HL-60 (cell line): ENCODE results near the gene MYH2.

Experiments used
- DNase-seq, 2 experiments: peaks; one replicate each; pipeline ENCODE4 v3.0.0-alpha.2; 2010 to 2020; ENCODE audit warnings: low read depth in 1 of 2, low spot score in 1 of 2
- H3K27ac ChIP-seq: fragments of 250-450 bp; sonication (Bioruptor Pico); replicated peaks from 2 replicates; pipeline ENCODE4 v1.5.1; 2020; ENCODE audit warnings: mild to moderate bottlenecking, moderate library complexity
- H3K27me3 ChIP-seq: fragments of 250-450 bp; sonication (Bioruptor Pico); 2 replicates; pipeline ENCODE4 v1.5.1; 2021; ENCODE audit warnings: mild to moderate bottlenecking, moderate library complexity; ENCODE audit not compliant: insufficient read depth, poor library complexity, severe bottlenecking
- H3K4me3 ChIP-seq: replicated peaks from 2 replicates; pipeline ENCODE4 v1.5.1; 2011; ENCODE audit warnings: mild to moderate bottlenecking, control low read depth, low read length; ENCODE audit not compliant: insufficient read depth
- CTCF ChIP-seq: IDR thresholded peaks from one replicate; pipeline ENCODE4 v1.5.1; 2011; ENCODE audit warnings: low read length, control low read depth, inconsistent platforms; ENCODE audit not compliant: insufficient read depth
- GABPA ChIP-seq: IDR thresholded peaks from 2 replicates; pipeline ENCODE4 v1.6.1; 2012; ENCODE audit warnings: low read depth
- POLR2AphosphoS5 ChIP-seq: IDR thresholded peaks from 2 replicates; pipeline ENCODE4 v1.6.1; 2012; ENCODE audit warnings: low read depth
- REST ChIP-seq: IDR thresholded peaks from 2 replicates; pipeline ENCODE4 v1.6.1; 2012; ENCODE audit warnings: low read depth; ENCODE audit not compliant: insufficient replicate concordance
- SPI1 ChIP-seq: IDR thresholded peaks from 2 replicates; pipeline ENCODE4 v1.6.1; 2012; ENCODE audit warnings: low read depth, mild to moderate bottlenecking, borderline replicate concordance

The MYH2 gene

GRCh38 chr17:10585529-10585928, 36.1 kb upstream of the MYH2 start:
- TF ChIP-seq REST = no peak
- no peak for TF ChIP-seq SPI1
- TF ChIP-seq CTCF = no peak
- TF ChIP-seq GABPA = no peak
- TF ChIP-seq POLR2AphosphoS5 = no peak
- H3K27ac ChIP-seq = no peak overlapping the region
- no peaks in the 10 kb centered on the region for H3K27me3 ChIP-seq
- no peak overlapping the region for H3K4me3 ChIP-seq
- DNase-seq = no peak

- H3K4me3 ChIP-seq = no peak overlapping the region
- H3K27ac ChIP-seq = no peak overlapping the region
- no peak for DNase-seq
- TF ChIP-seq GABPA = no peak
- no peak for TF ChIP-seq REST
- TF ChIP-seq CTCF = no peak
- TF ChIP-seq SPI1 = no peak
- no peak for TF ChIP-seq POLR2AphosphoS5
- H3K27me3 ChIP-seq = no peaks in the 10 kb centered on the region
These were observed 34.4 kb upstream of the MYH2 start for GRCh38 chr17:10583834-10584233.

GRCh38 chr17:10579270-10579669, 29.8 kb upstream of the MYH2 start:
- TF ChIP-seq CTCF (no peak), POLR2AphosphoS5 (no peak), REST (no peak), SPI1 (no peak), GABPA (no peak)
- no peak for DNase-seq
- Histone ChIP-seq H3K4me3 (no peak overlapping the region), H3K27me3 (no peaks in the 10 kb centered on the region), H3K27ac (no peak overlapping the region)
